ENCODE data around the gene SLC25A42. TPM values are rescaled to one million over a fixed set of nuclear protein-coding genes. Genes with fewer than 3 reads are reported as not detected.

The SLC25A42 gene
- total RNA-seq, 1 donor from 2014 or later = 7.5 TPM

DNA sequence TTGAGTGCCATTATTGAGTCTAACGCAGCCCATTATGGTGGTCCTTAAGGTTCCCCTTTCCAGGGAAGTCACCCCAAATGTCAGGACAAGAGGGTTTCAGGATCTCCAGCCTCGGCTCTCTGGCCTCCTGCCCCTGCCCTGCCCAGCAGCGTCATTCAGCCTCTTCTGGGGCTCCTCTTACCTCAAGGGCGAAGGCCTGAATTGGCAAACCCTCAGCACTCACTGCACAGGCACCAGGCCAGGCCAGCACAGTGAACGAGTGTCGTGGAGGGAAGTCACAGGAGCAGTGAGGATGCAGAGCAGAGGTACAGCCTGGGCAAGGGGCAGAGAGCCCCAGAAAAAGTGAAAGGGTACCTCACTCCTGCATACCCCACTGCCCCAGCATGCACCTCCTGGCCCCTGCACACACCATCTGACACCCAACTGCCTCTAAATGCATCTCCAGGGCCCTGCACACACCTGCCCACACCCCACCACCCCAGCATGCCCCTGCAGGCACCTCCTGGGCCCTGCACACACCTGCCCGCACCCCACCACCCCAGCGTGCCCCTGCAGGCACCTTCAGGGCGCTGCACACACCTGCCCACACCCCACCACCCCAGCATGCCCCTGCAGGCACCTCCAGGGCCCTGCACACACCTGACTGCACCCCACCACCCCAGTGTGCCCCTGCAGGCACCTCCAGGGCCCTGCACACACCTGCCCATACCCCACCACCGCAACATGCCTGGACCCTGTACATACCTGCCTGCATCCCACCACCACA lies 19.8 kb downstream of the SLC25A42 start:
- Mint-ChIP-seq H3K27ac (ENCODE audit: unreplicated experiment) (no peak overlapping the region), H3K4me3 (ENCODE audit: unreplicated experiment) (no peak overlapping the region), H3K9me3 (ENCODE audit: unreplicated experiment) (no peaks in the 10 kb centered on the region), H3K27me3 (ENCODE audit: unreplicated experiment) (peaks cover 5% of the 10 kb centered on the region), H3K36me3 (ENCODE audit: low read depth, unreplicated experiment) (peaks cover 9% of the 10 kb centered on the region), H3K4me1 (ENCODE audit: unreplicated experiment) (no peaks in the 10 kb centered on the region)
- DNase-seq (ENCODE audit: low spot score) = no peak
- TF ChIP-seq, protein P1, sequence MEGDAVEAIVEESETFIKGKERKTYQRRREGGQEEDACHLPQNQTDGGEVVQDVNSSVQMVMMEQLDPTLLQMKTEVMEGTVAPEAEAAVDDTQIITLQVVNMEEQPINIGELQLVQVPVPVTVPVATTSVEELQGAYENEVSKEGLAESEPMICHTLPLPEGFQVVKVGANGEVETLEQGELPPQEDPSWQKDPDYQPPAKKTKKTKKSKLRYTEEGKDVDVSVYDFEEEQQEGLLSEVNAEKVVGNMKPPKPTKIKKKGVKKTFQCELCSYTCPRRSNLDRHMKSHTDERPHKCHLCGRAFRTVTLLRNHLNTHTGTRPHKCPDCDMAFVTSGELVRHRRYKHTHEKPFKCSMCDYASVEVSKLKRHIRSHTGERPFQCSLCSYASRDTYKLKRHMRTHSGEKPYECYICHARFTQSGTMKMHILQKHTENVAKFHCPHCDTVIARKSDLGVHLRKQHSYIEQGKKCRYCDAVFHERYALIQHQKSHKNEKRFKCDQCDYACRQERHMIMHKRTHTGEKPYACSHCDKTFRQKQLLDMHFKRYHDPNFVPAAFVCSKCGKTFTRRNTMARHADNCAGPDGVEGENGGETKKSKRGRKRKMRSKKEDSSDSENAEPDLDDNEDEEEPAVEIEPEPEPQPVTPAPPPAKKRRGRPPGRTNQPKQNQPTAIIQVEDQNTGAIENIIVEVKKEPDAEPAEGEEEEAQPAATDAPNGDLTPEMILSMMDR (IDR thresholded peaks at IDR 0.05; ENCODE audit: unreplicated experiment) = no peak

DNA sequence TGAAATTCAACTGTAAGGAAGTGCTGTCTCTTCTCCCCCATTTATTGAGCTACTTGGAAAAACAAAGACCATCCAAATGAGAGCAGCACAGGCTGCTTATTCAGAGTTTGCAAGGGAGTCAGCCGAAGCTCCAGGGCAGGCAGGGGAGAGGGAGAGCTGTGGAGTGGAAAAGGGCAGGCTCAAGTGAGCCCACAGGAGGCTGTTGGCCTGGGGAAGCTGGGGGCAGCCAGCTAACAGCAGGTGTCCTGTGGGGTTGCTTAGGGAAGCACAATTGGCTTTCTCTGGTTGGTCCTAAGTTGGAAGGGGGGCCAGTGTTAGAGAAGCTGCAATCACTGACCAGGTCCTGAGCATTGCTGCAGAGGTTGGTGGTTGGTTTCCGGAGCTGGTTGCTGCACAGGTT lies 23.9 kb downstream of the SLC25A42 start:
- Mint-ChIP-seq H3K27ac (ENCODE audit: unreplicated experiment) (no peak overlapping the region), H3K27me3 (ENCODE audit: unreplicated experiment) (peaks cover 8% of the 10 kb centered on the region)

DNA sequence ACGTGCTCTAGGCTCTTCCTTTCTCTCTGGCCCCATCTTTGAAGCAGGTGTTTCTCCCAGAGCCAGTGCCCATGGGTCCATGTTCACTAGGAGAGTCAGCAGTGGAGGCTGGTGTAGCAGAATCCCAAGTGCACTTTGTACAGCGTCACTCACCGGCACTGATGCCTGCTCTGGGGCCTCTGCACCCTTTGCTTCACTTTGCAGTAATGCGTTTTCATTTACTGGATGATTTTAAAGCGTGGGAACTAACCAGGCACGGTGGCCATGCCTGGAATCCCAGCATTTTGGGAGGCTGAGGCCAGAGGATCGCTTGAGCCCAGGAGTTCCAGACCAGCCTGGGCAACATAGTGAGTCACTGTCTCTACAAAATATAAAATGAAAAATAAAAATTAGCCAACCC lies 30.7 kb downstream of the SLC25A42 start:
- H3K4me1 Mint-ChIP-seq (ENCODE audit: unreplicated experiment) = no peaks in the 10 kb centered on the region

More for the DNA sequence above, 23.9 kb downstream of the SLC25A42 start:
- H3K4me3 Mint-ChIP-seq (ENCODE audit: unreplicated experiment) = peak overlapping the region; percentile 65
- H3K4me1 Mint-ChIP-seq (ENCODE audit: unreplicated experiment) = no peaks in the 10 kb centered on the region
- peaks cover 4% of the 10 kb centered on the region for H3K36me3 Mint-ChIP-seq (ENCODE audit: low read depth, unreplicated experiment)
- no peak for DNase-seq (ENCODE audit: low spot score)
- no peaks in the 10 kb centered on the region for H3K9me3 Mint-ChIP-seq (ENCODE audit: unreplicated experiment)
- TF ChIP-seq, protein P1 (IDR thresholded peaks at IDR 0.05; ENCODE audit: unreplicated experiment) = no peak

GRCh38 chr19:19095691-19096090 lies 31.9 kb downstream of the SLC25A42 start:
- no peak overlapping the region for H3K27ac Mint-ChIP-seq (ENCODE audit: unreplicated experiment)
- TF ChIP-seq, protein P1 (IDR thresholded peaks at IDR 0.05; ENCODE audit: unreplicated experiment) = no peak
- no peak overlapping the region for H3K4me3 Mint-ChIP-seq (ENCODE audit: unreplicated experiment)
- H3K36me3 Mint-ChIP-seq (ENCODE audit: low read depth, unreplicated experiment) = no peaks in the 10 kb centered on the region
- no peak for DNase-seq (ENCODE audit: low spot score)
- H3K27me3 Mint-ChIP-seq (ENCODE audit: unreplicated experiment) = peaks cover 7% of the 10 kb centered on the region
- H3K9me3 Mint-ChIP-seq (ENCODE audit: unreplicated experiment) = no peaks in the 10 kb centered on the region
- no peaks in the 10 kb centered on the region for H3K4me1 Mint-ChIP-seq (ENCODE audit: unreplicated experiment)

More for the DNA sequence above, 30.7 kb downstream of the SLC25A42 start:
- Mint-ChIP-seq H3K9me3 (ENCODE audit: unreplicated experiment) (no peaks in the 10 kb centered on the region), H3K27me3 (ENCODE audit: unreplicated experiment) (peaks cover 6% of the 10 kb centered on the region), H3K36me3 (ENCODE audit: low read depth, unreplicated experiment) (no peaks in the 10 kb centered on the region), H3K27ac (ENCODE audit: unreplicated experiment) (no peak overlapping the region), H3K4me3 (ENCODE audit: unreplicated experiment) (no peak overlapping the region)
- DNase-seq (ENCODE audit: low spot score) = no peak
- TF ChIP-seq, protein P1 (IDR thresholded peaks at IDR 0.05; ENCODE audit: unreplicated experiment) = no peak

Measured in endothelial cell (in vitro differentiated cells).